ENCODE data around the gene PTPRG.

GRCh38 chr3:62010989-62011388 lies 449.6 kb downstream of the PTPRG start:
- TF ChIP-seq, protein P1, sequence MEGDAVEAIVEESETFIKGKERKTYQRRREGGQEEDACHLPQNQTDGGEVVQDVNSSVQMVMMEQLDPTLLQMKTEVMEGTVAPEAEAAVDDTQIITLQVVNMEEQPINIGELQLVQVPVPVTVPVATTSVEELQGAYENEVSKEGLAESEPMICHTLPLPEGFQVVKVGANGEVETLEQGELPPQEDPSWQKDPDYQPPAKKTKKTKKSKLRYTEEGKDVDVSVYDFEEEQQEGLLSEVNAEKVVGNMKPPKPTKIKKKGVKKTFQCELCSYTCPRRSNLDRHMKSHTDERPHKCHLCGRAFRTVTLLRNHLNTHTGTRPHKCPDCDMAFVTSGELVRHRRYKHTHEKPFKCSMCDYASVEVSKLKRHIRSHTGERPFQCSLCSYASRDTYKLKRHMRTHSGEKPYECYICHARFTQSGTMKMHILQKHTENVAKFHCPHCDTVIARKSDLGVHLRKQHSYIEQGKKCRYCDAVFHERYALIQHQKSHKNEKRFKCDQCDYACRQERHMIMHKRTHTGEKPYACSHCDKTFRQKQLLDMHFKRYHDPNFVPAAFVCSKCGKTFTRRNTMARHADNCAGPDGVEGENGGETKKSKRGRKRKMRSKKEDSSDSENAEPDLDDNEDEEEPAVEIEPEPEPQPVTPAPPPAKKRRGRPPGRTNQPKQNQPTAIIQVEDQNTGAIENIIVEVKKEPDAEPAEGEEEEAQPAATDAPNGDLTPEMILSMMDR (conservative IDR thresholded peaks at IDR 0.05; ENCODE audit: low read depth, low read length): no peak
- TF ChIP-seq EZH2 (IDR thresholded peaks at IDR 0.05; ENCODE audit: borderline replicate concordance, low read depth, low read length, poor library complexity, severe bottlenecking): no peak
